Activated CD4-positive, alpha-beta T cell treated with anti-CD3 and anti-CD28 coated beads, Interleukin-10, Interleukin-2, amounts not matched to agents 100 ng/mL and 50 ng/mL, durations not matched to agents 16 hours and 8 hours (primary cell): ENCODE measurements around the gene CHPF2.

Experiments
- DNase-seq: peaks from one replicate; pipeline ENCODE4 v3.0.0-alpha.2; 2020

CHPF2 gene

GRCh38 chr7:151232091-151232916, at the start of gene CHPF2:
TSS of gene CHPF2 (plus strand) at chr7:151232483. CDS start at chr7:151234012, 1,529 bp downstream.
- DNase-seq = peak; percentile 94

GRCh38 chr7:151185762-151186639, 46.3 kb upstream of the CHPF2 start:
- no peak for DNase-seq

- DNase-seq = no peak
These were observed 45.5 kb upstream of the CHPF2 start, which contains the start of gene ASB10 for GRCh38 chr7:151186640-151187408. TSS of gene ASB10 (minus strand) at chr7:151187250. CDS start at chr7:151187130, 120 bp downstream.

GRCh38 chr7:151187409-151188251, 44.7 kb upstream of the CHPF2 start:
- no peak for DNase-seq

- DNase-seq = no peak
These were observed 44.1 kb upstream of the CHPF2 start for GRCh38 chr7:151188252-151188542.

- no peak for DNase-seq
These were observed 43.2 kb upstream of the CHPF2 start for GRCh38 chr7:151189038-151189437.

- no peak for DNase-seq
These were observed 40.7 kb upstream of the CHPF2 start for GRCh38 chr7:151191544-151191943.

- DNase-seq = no peak
These were observed 40.2 kb upstream of the CHPF2 start for GRCh38 chr7:151192002-151192539.

- DNase-seq = no peak
These were observed 38.9 kb upstream of the CHPF2 start for GRCh38 chr7:151193203-151193978.

- no peak for DNase-seq
These were observed 38.1 kb upstream of the CHPF2 start for GRCh38 chr7:151194188-151194587.

- DNase-seq = no peak
These were observed 36.5 kb upstream of the CHPF2 start for GRCh38 chr7:151195616-151196450.

- no peak for DNase-seq
These were observed 34.4 kb upstream of the CHPF2 start for GRCh38 chr7:151197932-151198331.

GRCh38 chr7:151198945-151199848, 33.1 kb upstream of the CHPF2 start:
- DNase-seq = no peak

- no peak for DNase-seq
These were observed 30.9 kb upstream of the CHPF2 start for GRCh38 chr7:151201344-151201743.

GRCh38 chr7:151201751-151202150, 30.5 kb upstream of the CHPF2 start:
- no peak for DNase-seq

- DNase-seq = no peak
These were observed 29.4 kb upstream of the CHPF2 start for GRCh38 chr7:151202836-151203235.

GRCh38 chr7:151204383-151205032, 27.8 kb upstream of the CHPF2 start:
- no peak for DNase-seq

GRCh38 chr7:151205730-151206129, 26.6 kb upstream of the CHPF2 start:
- no peak for DNase-seq
